WTC11 (cell line): ENCODE measurements around the gene ARHGAP23.

Source experiments
- CREB1 ChIP-seq: sonication (generic); formaldehyde crosslinking; IDR thresholded peaks from 2 replicates; pipeline ENCODE4 v1.8.0; 2023; ENCODE audit warnings: mild to moderate bottlenecking, missing genetic modification reagents
- ELF4 ChIP-seq: sonication (generic); formaldehyde crosslinking; IDR thresholded peaks from 2 replicates; pipeline ENCODE4 v1.8.1; 2022; ENCODE audit warnings: low read depth, mild to moderate bottlenecking, moderate library complexity, missing genetic modification reagents

DNA sequence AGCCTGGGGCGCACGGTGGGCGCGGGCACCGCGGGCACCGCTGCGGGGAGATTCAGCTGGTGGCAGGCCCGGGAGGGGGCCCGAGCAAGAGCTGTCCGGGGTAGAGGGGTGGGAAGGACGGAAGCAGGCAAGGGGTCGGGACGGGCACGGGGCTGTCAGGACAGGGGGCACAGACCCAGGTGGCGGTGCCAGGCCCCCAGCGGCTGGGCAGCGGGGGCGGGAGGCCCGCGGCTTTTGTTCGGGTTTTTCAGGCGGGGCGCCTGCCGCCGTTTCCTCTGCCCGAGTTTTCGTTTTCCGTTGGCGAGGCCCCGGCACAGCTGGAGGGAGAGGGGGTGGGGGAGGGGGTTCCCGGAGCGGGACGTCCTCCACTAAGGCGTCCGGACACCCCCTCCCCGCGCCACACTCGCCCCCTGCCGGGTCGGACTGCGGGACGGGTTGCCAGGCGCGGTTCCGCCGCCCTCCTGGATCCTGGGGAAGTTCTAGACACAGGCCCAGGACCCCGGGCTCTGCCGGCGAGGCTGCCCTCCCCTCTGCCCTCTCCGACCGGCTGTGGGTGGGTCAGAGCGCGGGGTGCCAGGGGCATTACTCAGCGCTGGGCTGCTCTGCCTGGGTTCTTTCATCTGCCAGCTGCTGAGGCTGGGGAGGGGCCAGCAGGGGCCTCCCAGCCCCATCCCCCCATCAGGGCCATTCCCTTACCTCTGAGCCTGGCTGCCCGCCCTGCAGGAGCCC, 543 bp downstream of the ARHGAP23 start:
- TF ChIP-seq CREB1 (CRISPR knock-in tag): no peak
- no peak for TF ChIP-seq ELF4
